GM18861 (cell line): ENCODE measurements around the gene CKLF.

Experiments
- ATAC-seq: cut with Tn5 transposase; IDR thresholded peaks from one replicate; pipeline ENCODE4 v1.9.1; 2021; ENCODE audit not compliant: unreplicated experiment

The CKLF gene

DNA sequence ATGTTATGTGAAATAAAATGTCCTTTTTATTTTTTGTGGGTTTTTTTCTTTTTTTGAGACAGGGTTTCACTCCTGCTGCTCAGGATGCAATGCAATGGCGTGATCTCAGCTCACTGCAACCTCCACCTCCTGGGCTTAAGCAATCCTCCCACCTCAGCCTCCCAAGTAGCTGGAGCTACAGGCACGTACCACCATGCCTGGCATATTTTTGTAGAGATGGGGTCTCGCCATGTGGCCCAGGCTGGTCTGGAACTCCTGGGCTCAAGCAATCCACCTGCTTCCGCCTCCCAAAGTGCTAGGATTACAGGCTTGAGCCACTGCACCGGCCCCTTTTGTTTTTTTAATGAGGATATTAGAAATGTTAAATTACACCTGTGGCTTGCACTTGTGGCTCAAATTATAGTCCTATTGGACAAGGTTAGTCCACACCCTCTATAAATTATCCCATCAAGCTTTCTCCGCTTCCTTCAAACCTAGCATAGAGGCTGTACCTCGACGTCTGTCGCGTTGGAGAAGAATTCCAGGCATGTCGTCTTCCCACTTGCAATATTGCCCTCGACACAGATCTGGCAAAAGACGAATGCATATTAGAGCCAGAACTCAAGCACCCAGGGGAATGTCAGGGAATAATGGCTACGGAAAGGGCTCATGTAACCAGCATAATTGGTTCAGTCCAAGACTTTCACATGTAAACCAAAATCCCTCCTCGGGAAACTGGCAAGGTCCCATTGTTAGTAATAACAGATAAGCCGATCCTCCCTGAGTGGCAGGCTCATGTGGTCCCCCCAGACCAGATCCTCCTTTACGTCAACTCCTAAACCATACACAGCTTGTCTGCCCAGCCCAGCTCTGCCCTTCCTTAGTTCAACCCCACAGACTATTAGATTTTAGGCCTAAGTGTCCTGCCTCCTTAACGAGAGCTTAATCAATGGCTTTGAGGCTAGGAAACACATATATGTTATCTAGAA lies 10.7 kb upstream of the CKLF start:
- ATAC-seq: no peak

DNA sequence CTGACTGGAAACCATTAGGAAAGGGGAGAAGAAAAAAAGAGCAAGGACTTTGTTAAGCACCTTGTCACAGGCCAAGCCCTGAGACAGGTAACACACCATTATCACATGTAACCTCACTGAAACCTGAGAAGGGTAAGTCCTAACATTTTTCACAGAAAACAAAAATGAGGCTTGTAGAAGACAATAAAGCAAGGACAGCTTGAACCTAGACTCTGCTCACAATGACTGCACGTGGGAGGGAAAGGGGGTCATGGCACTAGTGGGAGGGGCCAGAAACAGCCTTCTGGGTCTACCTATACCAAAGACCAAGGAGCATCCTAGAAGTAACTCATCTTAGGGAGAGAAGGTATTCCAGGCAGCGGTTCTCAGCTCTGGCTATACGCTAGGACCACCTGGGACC lies 10.0 kb upstream of the CKLF start:
- no peak for ATAC-seq

DNA sequence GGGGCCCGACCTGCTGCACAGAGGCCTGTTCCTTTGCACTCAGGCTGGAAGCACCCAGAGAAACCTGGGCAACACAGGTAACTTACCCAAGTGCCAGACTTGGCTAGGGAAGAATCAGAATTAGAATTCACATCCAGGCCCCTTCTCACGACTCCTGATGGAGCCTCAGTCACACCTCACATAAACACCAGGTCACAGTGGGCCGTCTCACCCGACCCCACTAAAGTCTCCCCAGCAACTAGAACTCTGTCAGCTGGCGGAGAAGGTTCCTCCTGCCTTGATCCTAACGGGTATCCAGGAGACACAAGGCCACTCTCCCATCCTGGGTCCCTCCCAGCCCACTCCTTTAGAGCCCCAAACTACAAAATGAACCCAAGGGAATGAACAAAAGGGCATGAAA lies 8.8 kb upstream of the CKLF start:
- ATAC-seq: no peak

DNA sequence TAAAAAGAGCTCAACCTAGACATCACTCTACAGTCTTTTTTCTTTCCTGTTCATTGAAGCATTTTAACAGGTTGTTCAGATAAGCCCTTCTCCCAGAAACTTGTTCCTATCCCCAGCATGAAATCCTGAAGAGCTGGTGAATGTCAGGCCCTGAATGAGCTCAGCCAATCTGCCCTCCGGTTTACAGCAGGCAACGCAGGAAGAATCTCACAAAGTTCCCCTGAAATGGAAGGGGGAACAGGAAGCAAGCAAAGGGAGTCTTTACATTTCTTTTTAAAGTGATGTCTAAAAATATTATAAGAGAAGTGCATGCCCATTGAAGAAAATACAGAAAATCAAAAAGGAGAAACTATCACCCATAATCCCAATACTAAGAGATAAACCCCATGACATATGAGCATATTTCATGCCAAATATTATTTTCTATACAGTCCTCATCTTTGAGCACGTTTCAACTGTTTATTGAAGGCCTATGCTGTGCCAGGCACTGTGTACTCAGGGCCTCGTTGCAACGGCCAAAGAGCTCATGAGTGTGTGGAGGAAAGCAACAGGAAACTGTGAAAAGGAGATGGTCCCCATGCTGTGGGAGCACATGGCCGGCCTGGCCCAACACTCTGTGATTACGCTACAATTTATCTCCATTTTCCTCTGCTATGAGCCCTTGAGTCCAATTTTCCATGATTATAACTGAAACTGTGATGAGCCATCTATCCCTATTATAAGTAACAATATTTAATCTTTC lies 8.2 kb upstream of the CKLF start:
- ATAC-seq: no peak

DNA sequence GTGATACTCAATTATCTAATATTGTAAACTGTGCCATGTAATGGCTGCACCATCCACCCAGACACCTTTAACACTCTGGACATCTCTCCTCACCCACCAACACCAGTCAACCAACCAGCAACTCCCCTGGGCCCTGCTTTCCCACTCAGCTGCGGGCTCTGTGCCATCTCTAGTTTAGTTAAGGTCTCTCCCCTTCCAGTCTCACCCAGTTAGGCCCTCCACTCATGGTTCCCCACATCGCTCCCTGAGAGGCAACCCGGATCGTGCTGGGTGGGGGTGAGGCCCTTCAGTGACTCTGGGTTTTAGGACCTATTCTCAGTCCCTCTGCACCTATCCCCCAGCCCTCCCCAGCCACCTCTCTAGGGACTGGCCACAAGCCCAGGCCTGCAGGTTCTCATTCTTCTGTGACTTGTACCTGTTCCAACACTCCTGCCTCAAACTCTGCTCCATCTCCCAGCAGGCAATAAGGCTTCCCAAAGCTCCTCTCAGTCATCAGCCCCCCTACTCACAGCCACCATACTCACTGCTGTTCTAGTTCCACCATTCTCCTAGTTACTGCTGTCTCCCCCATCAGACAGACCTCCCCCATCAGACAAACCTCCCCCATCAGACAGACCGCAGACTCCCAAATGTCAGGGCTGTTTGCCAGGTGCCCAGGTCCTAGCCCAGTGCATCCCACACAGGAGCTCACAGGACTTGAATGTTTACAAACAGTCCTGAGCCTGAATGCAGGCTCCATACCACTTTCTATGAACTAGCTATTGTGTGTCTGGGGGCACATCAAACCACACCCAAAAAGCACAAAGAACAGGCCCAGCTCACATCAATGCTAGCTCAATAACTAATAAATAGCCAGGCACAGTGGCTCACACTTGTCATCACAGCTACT lies 5.0 kb upstream of the CKLF start:
- no peak for ATAC-seq

DNA sequence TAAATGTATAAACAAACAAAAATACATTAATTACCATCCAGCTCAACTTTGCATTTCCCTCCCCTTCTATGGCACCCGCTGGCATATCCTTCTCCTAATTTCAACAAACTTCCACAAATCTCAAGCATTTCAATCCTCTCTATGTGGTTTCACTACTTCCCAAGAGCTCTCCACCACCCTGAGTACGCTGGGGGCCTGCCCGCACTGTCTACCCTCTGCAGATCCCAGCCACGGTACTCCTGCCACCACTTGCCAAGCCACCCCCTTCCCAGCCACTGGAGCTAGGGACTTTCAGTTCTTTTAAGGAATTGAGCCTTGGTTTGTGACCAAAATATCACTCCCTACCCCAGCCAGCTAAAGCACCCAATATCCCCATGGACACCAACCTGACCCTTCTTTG lies 4.3 kb upstream of the CKLF start:
- no peak for ATAC-seq

DNA sequence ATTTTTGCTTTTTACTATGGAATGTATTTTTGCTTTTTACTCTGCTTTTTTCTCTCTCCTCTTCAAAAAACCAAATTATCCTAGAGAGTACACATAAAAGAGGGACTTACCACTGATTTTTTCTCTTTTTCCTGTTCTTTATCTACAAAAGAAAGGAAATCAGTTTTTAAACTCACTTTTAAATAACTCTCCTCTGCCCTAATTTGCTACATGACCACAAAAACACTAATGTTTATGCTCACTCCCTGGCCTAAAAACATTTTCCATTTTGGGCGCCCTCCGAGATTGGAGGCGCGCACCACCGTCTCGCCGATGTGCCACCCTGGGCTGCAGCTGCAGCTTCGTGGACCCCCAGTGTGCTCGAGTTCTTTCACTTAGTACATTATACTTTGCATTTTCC lies 3.5 kb upstream of the CKLF start:
- ATAC-seq: no peak

DNA sequence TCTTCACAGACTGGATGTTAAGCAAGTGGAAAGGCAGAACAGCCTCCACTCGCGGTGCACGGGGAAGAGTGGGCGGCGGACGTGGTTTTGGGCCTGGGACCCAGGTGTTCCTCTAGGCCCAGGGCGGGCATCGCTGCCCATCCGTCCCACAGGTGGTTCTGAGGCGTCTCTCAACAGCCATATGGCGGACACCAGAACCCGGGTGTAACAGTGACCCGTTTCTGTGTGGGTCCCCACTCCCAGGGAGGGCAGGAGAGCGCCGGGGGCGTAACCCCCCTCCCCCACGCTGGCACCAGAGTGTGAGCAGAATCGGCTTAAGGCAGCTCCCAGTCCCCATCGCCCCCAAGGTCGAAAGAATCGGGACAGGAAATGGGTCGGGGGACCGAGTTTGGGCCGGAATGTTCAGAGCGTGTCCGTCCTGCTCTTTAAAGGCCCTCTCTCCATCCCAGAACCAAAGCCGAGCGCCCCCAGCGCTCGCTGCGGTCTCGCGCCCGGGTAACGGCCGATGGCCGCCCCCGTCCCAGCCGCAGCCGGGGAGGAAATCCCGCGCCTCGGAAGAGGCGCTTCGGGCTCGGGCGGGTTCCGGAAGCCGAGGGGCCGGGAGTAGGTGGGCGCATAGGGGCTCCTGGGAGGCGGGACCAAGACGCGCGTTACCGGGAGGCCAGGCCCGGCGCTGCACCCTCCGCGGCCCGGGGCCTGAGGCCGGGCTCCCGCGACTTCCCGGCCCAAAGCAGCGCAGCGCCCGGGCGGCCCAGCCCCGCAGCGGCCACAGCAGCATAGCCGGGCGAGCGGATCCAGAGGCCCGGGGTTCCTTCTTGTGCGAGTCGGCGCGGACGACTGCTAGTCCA lies 2.9 kb upstream of the CKLF start, which contains the start of gene TK2:
Gene TK2, minus strand, starts transcription at position 839 of the 848 bp plus-strand sequence. Its CDS starts 61 bp downstream, at position 778.
- no peak for ATAC-seq

DNA sequence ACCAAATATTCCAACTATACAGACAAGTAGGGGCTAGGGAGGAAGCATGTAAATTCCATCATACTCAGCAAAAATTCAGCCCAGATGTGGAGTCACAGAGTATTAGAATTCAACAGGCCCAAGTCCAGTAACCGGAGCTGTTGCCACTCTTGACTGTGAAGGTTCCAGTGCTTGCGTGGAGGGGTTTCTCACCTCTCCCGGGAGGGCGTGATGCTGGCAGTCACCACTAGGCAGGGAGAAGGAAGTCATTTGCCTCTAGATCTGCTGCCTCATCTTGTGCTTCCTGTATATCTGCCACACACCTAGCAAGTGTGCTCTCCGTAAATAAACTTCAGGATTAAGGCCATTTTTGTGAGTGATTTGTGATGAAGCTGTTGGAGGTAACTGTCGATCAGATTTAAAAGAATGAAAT lies 1.0 kb upstream of the CKLF start:
- no peak for ATAC-seq

DNA sequence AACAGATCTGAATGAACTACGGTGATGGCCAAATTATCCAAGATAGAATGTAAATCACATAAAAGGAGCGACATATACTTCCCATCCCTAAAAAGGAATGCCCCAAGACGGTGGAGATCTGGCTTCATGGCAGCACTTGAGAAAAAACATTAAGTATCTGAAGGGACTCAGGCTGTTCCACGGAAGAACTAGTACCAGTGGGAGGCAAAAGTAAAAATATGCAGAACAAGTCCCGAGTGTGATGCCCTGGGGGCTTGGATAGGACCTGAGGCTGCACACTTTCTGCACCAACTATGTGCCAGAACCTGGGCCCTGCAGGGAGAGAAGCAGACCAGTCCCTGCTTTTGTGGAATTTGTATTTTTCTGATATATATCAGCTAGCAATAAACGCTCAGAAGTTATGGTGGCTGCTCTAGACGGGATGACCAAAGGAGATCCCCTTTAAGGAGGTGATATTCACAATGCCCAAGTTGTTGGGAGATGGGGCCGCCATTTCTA lies 539 bp upstream of the CKLF start:
- ATAC-seq: no peak

DNA sequence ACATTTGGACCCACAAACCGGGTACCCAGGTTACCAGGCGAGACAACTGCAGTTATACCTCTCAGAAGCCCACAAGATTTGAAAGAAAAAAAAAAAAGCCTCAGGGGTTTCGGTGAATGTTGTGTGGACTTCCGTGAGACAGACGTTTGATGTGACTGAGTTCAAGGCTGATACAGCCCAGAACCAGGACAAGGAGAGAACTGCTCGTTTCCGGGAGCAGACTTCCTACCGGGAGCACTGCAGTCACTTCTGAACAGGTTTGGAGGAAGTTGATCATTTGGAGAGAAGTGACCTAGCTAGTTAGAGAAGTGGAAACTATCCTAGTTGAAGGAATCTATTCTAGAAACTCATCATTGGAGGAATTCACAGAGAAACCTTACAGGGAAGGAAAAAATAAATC lies 847 bp downstream of the CKLF start:
- no peak for ATAC-seq

DNA sequence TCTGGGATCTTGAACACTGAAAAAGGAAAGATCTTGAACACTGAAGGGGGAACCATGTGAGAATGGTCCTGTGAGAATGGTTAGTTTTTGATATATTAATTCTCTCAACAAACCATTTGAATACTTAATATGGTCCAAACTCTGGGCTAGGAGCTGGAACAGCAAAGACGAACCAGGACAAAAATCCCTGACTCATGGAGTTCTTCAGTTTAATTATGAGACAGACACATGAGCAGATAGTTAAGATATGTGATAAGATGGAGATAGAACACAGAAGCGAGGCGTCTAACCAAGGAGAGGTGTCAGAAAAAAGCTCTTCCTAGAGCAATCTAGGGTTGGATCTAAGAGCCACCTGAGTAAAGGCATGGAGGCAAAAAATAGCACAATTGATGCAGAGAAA lies 1.6 kb downstream of the CKLF start:
- ATAC-seq: no peak

DNA sequence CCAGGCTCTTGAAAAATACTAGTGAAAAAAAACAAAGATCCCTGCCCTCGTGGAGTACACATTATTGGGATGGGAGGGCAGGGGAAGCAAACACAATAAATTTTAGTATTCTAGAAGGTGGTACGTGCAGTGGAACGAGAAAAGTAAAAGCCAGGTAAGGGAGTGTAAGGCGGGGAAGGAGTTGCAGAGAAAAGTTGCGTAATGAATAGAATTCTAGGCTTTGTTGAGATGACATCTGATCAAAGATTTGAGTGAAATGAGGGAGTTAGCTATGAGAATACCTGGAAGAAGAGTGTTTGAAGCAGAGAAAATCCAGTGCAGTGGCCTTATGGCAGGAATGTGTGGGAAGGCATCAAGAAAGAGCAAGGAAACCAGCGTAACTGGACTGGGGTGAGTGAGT lies 2.1 kb downstream of the CKLF start:
- ATAC-seq: no peak

DNA sequence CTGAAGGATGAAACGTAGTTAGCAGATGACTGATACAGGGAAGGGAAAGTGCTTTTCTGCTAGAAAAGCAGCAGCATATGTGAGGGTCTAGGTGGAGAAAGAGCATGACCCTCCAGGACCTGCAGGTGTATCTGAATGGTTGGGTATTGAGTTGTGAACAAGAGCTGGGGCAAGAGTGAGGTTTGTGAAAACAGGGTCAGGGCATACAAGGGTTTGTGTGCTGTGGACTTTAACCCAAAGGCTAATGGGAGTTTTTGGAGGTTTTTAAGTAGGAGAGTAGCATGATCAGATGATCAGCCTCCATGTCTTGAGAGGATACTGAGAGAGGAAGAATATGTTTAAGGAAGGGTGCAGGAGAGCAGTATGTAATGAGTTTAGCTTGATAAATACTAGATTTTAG lies 7.7 kb downstream of the CKLF start:
- ATAC-seq: no peak

DNA sequence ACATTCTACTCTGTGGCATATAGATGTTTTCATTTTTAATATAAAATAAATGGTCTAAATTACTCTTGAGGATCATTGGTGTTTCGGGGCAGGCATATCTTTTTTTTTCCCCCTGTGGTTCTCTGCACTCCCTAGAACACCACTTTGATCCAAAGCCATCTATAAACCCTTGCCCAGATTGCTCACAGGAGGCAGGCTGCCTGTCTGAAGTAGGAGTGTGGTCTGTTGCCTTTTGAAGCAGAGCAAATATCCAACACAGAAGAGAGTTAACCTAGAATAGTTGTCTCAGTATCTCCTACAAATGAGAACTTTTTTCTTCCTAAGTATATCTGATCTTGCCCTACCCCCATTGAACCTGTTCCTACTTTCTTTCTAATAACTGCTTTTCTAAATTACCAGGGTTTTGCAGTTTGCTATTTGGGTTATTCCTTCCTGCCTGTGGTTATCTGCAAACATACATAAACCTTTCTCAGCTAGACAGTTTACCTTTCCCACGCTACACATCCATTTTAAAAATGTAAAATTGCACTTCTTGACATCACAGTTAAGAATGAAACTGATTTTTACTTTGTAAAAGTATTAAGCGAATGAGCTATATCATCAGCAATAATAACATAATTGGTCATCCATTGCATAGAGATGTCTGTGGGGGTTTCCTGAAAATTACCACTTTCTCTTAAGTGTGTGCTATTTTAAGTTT lies 9.2 kb downstream of the CKLF start:
- no peak for ATAC-seq

DNA sequence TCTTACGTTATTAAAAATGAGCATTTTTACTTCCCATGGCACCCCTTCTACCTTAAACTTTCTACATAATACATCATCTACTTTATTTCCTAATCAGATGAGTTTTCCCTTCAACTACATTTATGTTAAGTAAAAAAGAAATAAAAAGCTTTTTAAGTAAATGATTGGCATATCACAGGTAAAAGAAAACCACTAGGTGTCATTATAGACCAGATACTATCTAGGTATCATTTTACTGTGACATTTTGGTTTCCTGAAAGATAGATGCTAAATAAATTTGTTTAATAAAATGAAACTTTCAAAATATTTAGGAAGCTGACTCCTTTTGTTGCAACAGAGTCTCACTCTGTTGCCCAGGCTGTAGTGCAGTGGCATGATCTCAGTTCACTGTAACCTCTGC lies 10.0 kb downstream of the CKLF start:
- ATAC-seq: no peak

DNA sequence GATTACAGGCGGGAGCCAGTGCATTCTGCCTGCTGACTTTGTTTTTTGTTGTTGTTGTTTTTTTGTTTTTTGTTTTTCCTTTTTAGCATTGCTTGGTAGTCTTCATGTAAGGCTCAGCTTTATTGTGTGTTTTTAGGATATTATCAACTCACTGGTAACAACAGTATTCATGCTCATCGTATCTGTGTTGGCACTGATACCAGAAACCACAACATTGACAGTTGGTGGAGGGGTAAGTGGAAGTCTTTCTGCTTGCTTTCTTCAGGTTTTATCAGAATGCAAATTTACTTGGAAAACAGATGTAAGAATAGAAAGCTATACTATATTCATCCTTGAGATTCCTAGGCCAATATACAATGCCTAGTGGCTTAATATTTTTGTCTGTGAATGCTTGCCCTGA lies 10.6 kb downstream of the CKLF start:
- no peak for ATAC-seq

DNA sequence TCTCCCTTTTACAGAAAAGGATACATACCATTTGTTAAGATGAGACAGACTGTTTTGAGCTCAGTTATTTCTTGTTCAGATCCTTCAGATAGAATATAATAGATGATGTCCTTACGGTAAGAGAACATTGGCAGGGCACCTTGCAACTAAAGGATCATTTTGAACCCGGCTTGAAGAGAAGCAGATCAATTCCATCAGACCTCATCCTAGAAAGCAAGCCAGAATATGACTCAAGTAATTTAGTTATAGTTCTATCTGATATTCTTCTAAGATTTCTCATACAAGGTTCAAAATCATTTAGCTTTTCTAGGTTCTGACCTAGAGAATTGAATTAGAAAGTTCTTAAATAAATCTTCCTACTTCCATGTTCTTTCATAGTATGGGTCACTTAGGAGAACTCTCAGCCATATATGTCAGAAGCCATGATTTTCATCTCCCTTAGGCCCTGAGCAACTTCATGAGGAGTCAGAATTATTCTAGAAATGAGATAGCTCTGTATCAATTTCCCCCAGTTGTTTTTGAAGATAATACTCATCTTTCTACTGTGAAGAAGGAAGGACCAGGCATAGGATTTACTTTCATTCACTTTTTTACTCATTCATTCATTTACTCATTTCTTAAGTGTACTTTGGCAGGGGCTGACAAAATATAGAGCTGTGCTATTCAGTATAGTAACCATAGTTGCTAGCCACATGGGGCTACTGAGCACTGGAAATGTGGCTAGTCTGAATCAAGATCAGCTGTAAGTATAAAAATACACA lies 11.4 kb downstream of the CKLF start:
- ATAC-seq: no peak
